ENCODE measurements around the gene SLC23A1.

SLC23A1 gene

DNA sequence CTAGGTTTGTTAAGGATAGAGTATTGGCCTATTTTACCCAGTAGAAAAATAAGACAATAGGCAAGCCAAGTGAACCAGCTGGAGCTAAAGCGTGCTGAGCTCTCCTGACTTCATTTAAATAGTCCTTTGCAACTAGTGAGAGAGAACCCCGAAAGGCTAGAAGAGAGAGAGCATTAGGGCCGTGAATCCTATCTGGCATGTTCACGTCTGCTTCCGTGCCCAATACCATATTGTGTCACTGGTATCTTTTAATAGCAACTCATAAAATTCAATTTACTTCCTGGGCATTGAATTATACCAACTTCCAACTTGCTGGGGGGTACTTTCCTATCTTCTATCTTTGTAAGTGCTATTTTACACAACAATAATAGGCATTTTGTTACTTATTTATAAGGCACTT, 42.4 kb upstream of the SLC23A1 start:
- no peak for TF ChIP-seq TAF1 (IDR thresholded peaks at IDR 0.05; ENCODE audit: borderline replicate concordance, insufficient read depth, low read length)
- TF ChIP-seq, protein P1, sequence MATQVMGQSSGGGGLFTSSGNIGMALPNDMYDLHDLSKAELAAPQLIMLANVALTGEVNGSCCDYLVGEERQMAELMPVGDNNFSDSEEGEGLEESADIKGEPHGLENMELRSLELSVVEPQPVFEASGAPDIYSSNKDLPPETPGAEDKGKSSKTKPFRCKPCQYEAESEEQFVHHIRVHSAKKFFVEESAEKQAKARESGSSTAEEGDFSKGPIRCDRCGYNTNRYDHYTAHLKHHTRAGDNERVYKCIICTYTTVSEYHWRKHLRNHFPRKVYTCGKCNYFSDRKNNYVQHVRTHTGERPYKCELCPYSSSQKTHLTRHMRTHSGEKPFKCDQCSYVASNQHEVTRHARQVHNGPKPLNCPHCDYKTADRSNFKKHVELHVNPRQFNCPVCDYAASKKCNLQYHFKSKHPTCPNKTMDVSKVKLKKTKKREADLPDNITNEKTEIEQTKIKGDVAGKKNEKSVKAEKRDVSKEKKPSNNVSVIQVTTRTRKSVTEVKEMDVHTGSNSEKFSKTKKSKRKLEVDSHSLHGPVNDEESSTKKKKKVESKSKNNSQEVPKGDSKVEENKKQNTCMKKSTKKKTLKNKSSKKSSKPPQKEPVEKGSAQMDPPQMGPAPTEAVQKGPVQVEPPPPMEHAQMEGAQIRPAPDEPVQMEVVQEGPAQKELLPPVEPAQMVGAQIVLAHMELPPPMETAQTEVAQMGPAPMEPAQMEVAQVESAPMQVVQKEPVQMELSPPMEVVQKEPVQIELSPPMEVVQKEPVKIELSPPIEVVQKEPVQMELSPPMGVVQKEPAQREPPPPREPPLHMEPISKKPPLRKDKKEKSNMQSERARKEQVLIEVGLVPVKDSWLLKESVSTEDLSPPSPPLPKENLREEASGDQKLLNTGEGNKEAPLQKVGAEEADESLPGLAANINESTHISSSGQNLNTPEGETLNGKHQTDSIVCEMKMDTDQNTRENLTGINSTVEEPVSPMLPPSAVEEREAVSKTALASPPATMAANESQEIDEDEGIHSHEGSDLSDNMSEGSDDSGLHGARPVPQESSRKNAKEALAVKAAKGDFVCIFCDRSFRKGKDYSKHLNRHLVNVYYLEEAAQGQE (IDR thresholded peaks at IDR 0.05; ENCODE audit: insufficient read depth in 1 of 2, low read depth in 2 of 2, low read length in 2 of 2): no peak
- TF ChIP-seq SIN3A (IDR thresholded peaks at IDR 0.05; ENCODE audit: borderline replicate concordance, insufficient read depth, low read length): no peak
- TF ChIP-seq POLR2AphosphoS5 (IDR thresholded peaks at IDR 0.05; ENCODE audit: low read depth, low read length): no peak
- no peak for TF ChIP-seq FOXP2 (optimal IDR thresholded peaks at IDR 0.05; ENCODE audit: borderline replicate concordance, extremely low read depth, extremely low read length, insufficient read depth)

DNA sequence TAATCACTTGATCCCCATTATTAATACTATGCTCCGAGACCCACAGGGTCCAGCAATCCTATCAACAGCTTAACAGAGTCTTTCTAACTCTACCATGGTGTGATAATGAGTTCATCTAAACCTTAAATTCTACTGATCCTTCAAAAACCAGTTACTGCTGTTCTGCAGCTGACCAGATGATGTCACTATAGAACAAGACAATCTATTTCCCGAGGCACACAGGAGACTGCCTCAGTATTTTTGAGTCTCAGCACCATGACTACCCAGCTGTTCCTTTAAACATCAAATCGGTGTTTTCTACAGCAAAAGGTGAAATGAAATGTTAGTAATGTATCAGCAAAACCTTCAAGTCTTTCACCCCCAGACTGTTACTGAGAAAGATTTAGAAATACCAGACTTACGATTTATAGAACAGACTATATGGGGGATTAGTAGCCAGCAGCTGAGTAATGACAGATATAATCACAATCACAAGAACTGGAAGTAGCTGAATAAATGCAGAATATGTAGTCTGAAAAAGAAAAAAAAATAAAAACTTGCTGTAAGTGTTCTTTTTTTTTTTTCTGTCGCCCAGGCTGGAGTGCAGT, 39.3 kb upstream of the SLC23A1 start:
- TF ChIP-seq, protein P1 (IDR thresholded peaks at IDR 0.05; ENCODE audit: insufficient read depth in 1 of 2, low read depth in 2 of 2, low read length in 2 of 2): no peak
- TF ChIP-seq POLR2AphosphoS5 (IDR thresholded peaks at IDR 0.05; ENCODE audit: low read depth, low read length) (no peak), SIN3A (IDR thresholded peaks at IDR 0.05; ENCODE audit: borderline replicate concordance, insufficient read depth, low read length) (0 out of 2 replicates have a peak, but pooled peaks have one; percentile 22)

DNA sequence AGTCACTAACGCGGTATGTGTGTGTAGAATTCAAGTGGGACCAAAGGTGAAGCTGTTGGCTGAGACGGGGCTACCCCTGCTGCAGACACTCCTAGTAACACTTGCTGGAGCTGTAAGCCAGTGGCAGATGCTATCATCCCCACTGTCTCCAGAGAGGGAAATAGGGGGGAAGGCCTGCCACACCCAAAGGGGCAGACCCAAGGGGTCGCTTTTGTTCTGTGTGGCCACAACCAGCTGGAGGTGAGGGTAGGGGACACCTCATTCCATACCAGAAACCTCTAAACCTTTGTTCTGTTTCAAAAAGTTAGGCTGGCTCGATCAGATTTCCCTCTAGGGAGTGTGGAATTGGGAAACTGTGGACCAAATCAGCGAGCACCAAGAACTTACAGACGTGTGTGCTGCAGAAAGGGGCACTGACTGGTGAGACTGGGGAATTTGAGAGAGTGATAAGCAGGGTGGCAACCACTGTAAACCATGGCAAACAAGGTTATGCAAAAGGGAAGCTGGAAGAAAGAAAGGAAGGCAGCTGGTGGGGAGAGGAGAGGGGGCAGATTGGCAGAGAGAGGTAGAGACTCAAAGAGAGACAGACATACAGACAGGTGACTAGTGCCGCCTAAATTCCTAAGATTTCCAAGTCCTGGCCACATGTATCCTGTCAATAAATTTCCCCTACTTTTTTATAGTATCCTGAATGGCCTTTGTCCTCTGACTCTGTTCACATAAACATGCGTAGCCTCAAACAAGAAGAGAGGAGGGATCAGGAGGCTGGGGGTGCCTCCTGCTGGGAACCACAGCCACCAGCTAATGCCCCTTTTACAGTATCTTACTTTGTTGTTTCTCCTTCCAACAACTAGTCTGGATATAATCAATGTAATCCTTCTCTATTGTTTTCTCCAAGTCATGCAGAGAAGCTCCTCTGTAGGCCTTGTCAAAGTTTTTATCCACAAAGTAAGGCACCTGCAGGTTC, 36.4 kb upstream of the SLC23A1 start:
- TF ChIP-seq POLR2AphosphoS5 (IDR thresholded peaks at IDR 0.05; ENCODE audit: low read depth, low read length) (no peak), TAF1 (IDR thresholded peaks at IDR 0.05; ENCODE audit: borderline replicate concordance, insufficient read depth, low read length) (no peak), SIN3A (IDR thresholded peaks at IDR 0.05; ENCODE audit: borderline replicate concordance, insufficient read depth, low read length) (no peak)
- TF ChIP-seq, protein P1 (IDR thresholded peaks at IDR 0.05; ENCODE audit: insufficient read depth in 1 of 2, low read depth in 2 of 2, low read length in 2 of 2): no peak

DNA sequence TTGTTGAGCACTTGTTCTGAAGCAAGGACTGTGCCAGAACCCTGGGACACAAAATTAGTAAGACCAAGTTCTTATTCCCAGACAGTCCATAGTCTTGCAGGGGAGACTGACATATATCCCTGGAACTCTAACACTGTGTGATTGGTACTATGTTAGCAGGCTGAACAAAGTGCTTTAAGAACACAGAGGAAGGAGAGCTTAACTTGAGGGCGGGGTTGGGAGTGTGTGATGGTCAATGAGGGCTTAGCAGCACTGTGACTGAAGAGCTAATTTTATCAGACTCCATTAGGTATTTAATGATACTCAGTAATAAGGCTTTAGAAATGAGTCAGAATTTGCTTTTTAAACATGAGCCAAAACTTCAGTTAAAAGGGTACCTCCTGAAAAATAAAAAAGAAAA, 35.7 kb upstream of the SLC23A1 start:
- TF ChIP-seq FOXP2 (optimal IDR thresholded peaks at IDR 0.05; ENCODE audit: borderline replicate concordance, extremely low read depth, extremely low read length, insufficient read depth) (no peak), TAF1 (IDR thresholded peaks at IDR 0.05; ENCODE audit: borderline replicate concordance, insufficient read depth, low read length) (no peak), POLR2AphosphoS5 (IDR thresholded peaks at IDR 0.05; ENCODE audit: low read depth, low read length) (no peak), SIN3A (IDR thresholded peaks at IDR 0.05; ENCODE audit: borderline replicate concordance, insufficient read depth, low read length) (no peak)
- TF ChIP-seq, protein P1 (IDR thresholded peaks at IDR 0.05; ENCODE audit: insufficient read depth in 1 of 2, low read depth in 2 of 2, low read length in 2 of 2): no peak

Measured in PFSK-1 (cell line).